DND-41 (cell line): Measurements from ENCODE around the gene CENPE.

Source experiments
- ATAC-seq: fragments of 200-7000 bp; cut with Tn5 transposase; 3 replicates; pipeline ENCODE4 v1.9.1; 2021; ENCODE audit warnings: low read depth; ENCODE audit not compliant: insufficient read depth
- DNase-seq: peaks from one replicate; pipeline ENCODE4 v3.0.0-alpha.2; 2020
- H2AFZ ChIP-seq: 2 replicates; pipeline ENCODE4 v1.6.0; 2012; ENCODE audit warnings: low read depth, low read length
- H3K27ac ChIP-seq: 2 replicates; pipeline ENCODE4 v1.5.1; 2012; ENCODE audit warnings: low read length, inconsistent platforms
- H3K27me3 ChIP-seq: fragments of 200-600 bp; sonication (generic); 2 replicates; pipeline ENCODE4 v1.6.0; 2012; ENCODE audit warnings: low read length, mild to moderate bottlenecking, inconsistent platforms; ENCODE audit not compliant: insufficient read depth, poor library complexity
- H3K36me3 ChIP-seq: 2 replicates; pipeline ENCODE4 v1.5.1; 2012; ENCODE audit warnings: low read length, inconsistent platforms; ENCODE audit not compliant: insufficient read depth
- H3K4me1 ChIP-seq: 2 replicates; pipeline ENCODE4 v1.5.1; 2012; ENCODE audit warnings: mild to moderate bottlenecking, low read length; ENCODE audit not compliant: insufficient read depth
- H3K4me2 ChIP-seq: 2 replicates; pipeline ENCODE4 v1.6.0; 2012; ENCODE audit warnings: mild to moderate bottlenecking, moderate library complexity, low read length, inconsistent platforms; ENCODE audit not compliant: insufficient read depth
- H3K4me3 ChIP-seq, 2 experiments: fragments of 200-600 bp in 1 of 2; shearing (Covaris generic) in 1 of 2; 2 replicates each; pipeline ENCODE4 v1.5.1; 2012 to 2016; ENCODE audit warnings: inconsistent platforms in 2 of 2, low read length in 2 of 2, mild to moderate bottlenecking in 2 of 2, low read depth in 1 of 2, moderate library complexity in 1 of 2
- H3K79me2 ChIP-seq: 2 replicates; pipeline ENCODE4 v1.6.0; 2012; ENCODE audit warnings: low read length, inconsistent platforms; ENCODE audit not compliant: insufficient read depth
- H3K9ac ChIP-seq: 2 replicates; pipeline ENCODE4 v1.6.0; 2012; ENCODE audit warnings: low read depth, mild to moderate bottlenecking, inconsistent platforms, low read length, moderate library complexity
- H3K9me3 ChIP-seq: 2 replicates; pipeline ENCODE4 v1.5.1; 2012; ENCODE audit warnings: low read length, moderate library complexity, mild to moderate bottlenecking, inconsistent platforms; ENCODE audit not compliant: insufficient read depth, severe bottlenecking
- H4K20me1 ChIP-seq: 2 replicates; pipeline ENCODE4 v1.6.0; 2012; ENCODE audit warnings: low read length; ENCODE audit not compliant: insufficient read depth
- CTCF ChIP-seq: IDR thresholded peaks from 2 replicates; pipeline ENCODE4 v1.5.1; 2012; ENCODE audit warnings: borderline replicate concordance, low read length, moderate library complexity, mild to moderate bottlenecking; ENCODE audit not compliant: poor library complexity, severe bottlenecking; ENCODE audit errors: extremely low read depth
- EZH2 ChIP-seq: IDR thresholded peaks from 3 replicates; pipeline ENCODE4 v1.6.1; 2012; ENCODE audit warnings: borderline replicate concordance, low read depth, mild to moderate bottlenecking, moderate library complexity, low read length, inconsistent platforms; ENCODE audit not compliant: severe bottlenecking

CENPE gene

GRCh38 chr4:103207673-103208072, 9.5 kb upstream of the CENPE start:
- H3K4me1 ChIP-seq = no peaks in the 10 kb centered on the region; the same call in 1 of the 2 replicates
- H3K4me3 ChIP-seq = no peak overlapping the region
- no peak overlapping the region for H3K9ac ChIP-seq
- no peak overlapping the region for H3K4me2 ChIP-seq
- DNase-seq (no peak), ATAC-seq (no peak)
- TF ChIP-seq EZH2 (no peak), CTCF (peak; percentile 12)
- no peaks in the 10 kb centered on the region for H4K20me1 ChIP-seq
- no peak overlapping the region for H3K27ac ChIP-seq
- no peaks in the 10 kb centered on the region for H3K9me3 ChIP-seq
- no peak overlapping the region for H2AFZ ChIP-seq
- peaks cover 2% of the 10 kb centered on the region for H3K27me3 ChIP-seq
- H3K79me2 ChIP-seq = no peaks in the 10 kb centered on the region
- H3K36me3 ChIP-seq = no peaks in the 10 kb centered on the region

GRCh38 chr4:103204111-103204510, 6.0 kb upstream of the CENPE start:
- 0 out of 3 replicates have a peak, but pooled peaks have one; percentile 44 for ATAC-seq
- Histone ChIP-seq H3K9me3 (no peaks in the 10 kb centered on the region), H3K4me2 (no peak overlapping the region), H4K20me1 (no peaks in the 10 kb centered on the region), H3K4me1 (peaks cover 4% of the 10 kb centered on the region), H3K4me3 (no peak overlapping the region), H3K36me3 (no peaks in the 10 kb centered on the region), H3K27me3 (peaks cover 2% of the 10 kb centered on the region), H3K79me2 (no peaks in the 10 kb centered on the region), H3K27ac (no peak overlapping the region), H2AFZ (no peak overlapping the region), H3K9ac (no peak overlapping the region)
- no peak for DNase-seq
- TF ChIP-seq CTCF (peak; percentile 49), EZH2 (no peak)

- Histone ChIP-seq H3K27me3 (peaks cover 2% of the 10 kb centered on the region), H3K79me2 (peaks cover 15% of the 10 kb centered on the region), H4K20me1 (no peaks in the 10 kb centered on the region), H3K4me1 (peaks cover 18% of the 10 kb centered on the region), H3K9ac (no peak overlapping the region), H3K9me3 (no peaks in the 10 kb centered on the region), H3K4me2 (no peak overlapping the region), H3K27ac (no peak overlapping the region), H3K4me3 (no peak overlapping the region), H3K36me3 (peaks cover 4% of the 10 kb centered on the region; the same call in 1 of the 2 replicates), H2AFZ (no peak overlapping the region)
- no peak for TF ChIP-seq CTCF
- TF ChIP-seq EZH2 = no peak
- no peak for DNase-seq
- no peak for ATAC-seq
Observed at GRCh38 chr4:103201724-103202123, 3.6 kb upstream of the CENPE start.

GRCh38 chr4:103201253-103201652, 3.1 kb upstream of the CENPE start:
- H3K4me1 ChIP-seq = peaks cover 23% of the 10 kb centered on the region
- no peak overlapping the region for H2AFZ ChIP-seq
- ATAC-seq (no peak), DNase-seq (no peak)
- no peak overlapping the region for H3K4me2 ChIP-seq
- H3K4me3 ChIP-seq = no peak overlapping the region
- H3K36me3 ChIP-seq = peaks cover 8% of the 10 kb centered on the region
- H3K79me2 ChIP-seq = peaks cover 19% of the 10 kb centered on the region
- no peaks in the 10 kb centered on the region for H3K9me3 ChIP-seq
- H4K20me1 ChIP-seq = no peaks in the 10 kb centered on the region
- no peak overlapping the region for H3K27ac ChIP-seq
- TF ChIP-seq EZH2 (no peak), CTCF (no peak)
- peaks cover 2% of the 10 kb centered on the region for H3K27me3 ChIP-seq
- no peak overlapping the region for H3K9ac ChIP-seq
